ENCODE results near the gene SLC2A2. TPM values are rescaled to one million over a fixed set of nuclear protein-coding genes. Genes with fewer than 3 reads are reported as not detected.

Gene SLC2A2
- total RNA-seq, 5 donors from 2014 or later (not counting 1 experiment from before 2014, with no cell fraction given), result 0.16 to 0.29 TPM; not detected in 3

Other genes with a start within 250 kb of the SLC2A2 start
- 10 to 100 TPM; 21.3 to 56.2 (median 29.9) TPM for gene RPL22L1, start 156.5 kb downstream of the SLC2A2 start, total RNA-seq
- gene EIF5A2, start 118.1 kb downstream of the SLC2A2 start, total RNA-seq, result 10 to 100 TPM; 10.1 to 14.1 (median 13.5) TPM